GM12873 (cell line): ENCODE data around the gene ERN1.

ENCODE experiments used
- TF ChIP-seq, protein P1 (sequence below): IDR thresholded peaks from 2 replicates; pipeline ENCODE4 v1.5.1; 2012; ENCODE audit warnings: low read depth, mild to moderate bottlenecking, moderate library complexity, low read length, control low read depth; ENCODE audit not compliant: insufficient read depth; ENCODE audit errors: missing control alignments

ERN1 gene

DNA sequence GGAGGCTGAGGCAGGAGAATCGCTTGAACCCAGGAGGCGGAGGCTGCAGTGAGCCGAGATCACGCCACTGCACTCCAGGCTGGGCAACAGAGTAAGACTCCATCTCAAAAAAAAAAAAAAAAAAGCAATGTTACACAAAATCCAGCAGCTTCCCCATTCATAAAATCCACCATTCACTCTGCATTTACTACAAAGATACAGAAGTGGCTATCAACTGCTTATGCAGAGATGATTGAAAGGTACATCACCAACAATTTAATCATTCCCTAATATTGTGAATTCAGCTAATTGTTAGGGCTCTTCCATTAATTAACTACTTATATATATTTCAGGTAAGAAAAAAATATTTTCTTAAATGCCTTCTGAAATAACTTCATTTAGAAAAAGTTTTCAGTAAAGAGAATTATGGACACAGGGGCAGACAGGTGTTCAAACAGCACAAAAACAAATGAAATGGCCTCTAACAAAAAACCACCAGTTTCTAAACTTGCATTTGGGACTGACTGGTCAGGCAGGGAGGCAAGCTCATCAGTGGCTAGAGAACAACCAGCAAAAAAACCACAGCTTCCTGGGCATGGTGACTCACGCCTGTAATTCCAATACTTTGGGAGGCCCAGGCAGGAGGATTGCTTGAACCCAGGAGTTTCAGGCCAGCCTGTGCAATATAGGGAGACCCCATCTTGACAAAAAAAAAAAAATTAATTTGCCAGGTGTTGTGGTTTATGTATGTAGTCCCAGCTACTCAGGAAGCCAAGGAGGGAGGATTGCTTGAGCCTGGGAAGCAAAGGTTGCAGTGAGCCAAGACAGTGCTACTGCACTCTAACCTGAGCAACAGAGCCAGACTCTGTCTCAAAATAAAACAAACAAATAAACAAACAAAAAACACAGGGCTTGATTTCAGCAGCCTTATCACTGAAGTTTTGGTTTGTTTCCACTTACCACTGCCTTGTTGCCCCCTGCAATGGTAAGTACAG, 26.3 kb downstream of the ERN1 start:
- TF ChIP-seq, protein P1, sequence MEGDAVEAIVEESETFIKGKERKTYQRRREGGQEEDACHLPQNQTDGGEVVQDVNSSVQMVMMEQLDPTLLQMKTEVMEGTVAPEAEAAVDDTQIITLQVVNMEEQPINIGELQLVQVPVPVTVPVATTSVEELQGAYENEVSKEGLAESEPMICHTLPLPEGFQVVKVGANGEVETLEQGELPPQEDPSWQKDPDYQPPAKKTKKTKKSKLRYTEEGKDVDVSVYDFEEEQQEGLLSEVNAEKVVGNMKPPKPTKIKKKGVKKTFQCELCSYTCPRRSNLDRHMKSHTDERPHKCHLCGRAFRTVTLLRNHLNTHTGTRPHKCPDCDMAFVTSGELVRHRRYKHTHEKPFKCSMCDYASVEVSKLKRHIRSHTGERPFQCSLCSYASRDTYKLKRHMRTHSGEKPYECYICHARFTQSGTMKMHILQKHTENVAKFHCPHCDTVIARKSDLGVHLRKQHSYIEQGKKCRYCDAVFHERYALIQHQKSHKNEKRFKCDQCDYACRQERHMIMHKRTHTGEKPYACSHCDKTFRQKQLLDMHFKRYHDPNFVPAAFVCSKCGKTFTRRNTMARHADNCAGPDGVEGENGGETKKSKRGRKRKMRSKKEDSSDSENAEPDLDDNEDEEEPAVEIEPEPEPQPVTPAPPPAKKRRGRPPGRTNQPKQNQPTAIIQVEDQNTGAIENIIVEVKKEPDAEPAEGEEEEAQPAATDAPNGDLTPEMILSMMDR = no peak

DNA sequence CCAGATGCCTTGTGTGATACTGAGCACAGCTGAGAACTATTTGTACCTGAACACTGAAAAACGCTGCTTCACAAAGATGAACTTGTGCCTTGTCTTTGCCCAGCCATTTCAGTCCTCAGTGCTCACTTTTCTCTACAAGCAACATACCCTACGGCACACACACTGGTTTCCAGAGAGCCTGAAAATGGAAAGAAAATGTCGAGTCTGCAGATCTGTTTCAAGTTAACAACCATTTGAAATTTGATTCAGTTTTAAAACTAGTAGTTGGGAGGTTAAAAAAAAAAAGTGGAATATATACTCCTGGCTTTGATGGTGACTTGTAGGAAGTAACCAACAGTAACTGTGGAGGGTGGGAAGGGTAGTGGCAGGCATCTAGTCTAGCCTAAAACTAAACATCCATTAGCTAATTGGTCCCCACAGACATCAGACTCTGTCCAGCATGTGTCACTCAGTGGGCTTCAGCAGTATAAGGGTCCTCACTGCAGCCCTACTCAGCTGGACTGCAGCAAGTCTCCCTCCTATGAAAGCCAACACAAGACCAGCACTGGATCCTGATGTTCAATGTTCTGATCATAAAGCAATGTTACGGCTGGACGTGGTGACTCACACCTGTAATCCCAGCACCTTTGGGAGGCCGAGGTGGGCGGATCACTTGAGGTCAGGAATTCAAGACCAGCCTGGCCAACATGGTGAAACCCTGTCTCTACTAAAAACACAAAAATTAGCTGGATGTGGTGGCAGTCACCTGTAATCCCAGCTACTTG, 27.1 kb downstream of the ERN1 start:
- TF ChIP-seq, protein P1 = no peak

- TF ChIP-seq, protein P1 = no peak
Measured at GRCh38 chr17:64099543-64099942, 30.4 kb downstream of the ERN1 start.

GRCh38 chr17:64097196-64097936, 32.6 kb downstream of the ERN1 start:
- TF ChIP-seq, protein P1 = no peak

DNA sequence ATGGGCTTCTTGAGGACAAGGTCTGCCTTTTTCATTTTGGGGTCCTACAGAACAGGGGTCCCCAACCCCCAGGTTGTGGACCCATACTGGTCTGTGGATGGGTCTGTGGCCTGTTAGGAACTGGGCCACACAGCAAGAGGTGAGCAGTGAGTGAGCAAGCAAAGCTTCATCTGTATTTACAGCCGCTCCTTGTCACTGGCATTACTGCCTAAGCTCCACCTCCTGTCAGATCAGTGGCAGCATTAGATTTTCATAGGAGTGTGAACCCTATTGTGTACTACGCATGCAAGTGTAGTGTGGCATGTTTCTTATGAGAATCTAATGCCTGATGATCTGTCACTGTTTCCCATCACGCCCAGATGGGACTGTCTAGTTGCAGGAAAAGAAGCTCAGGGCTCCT, 33.9 kb downstream of the ERN1 start:
- TF ChIP-seq, protein P1 = no peak

DNA sequence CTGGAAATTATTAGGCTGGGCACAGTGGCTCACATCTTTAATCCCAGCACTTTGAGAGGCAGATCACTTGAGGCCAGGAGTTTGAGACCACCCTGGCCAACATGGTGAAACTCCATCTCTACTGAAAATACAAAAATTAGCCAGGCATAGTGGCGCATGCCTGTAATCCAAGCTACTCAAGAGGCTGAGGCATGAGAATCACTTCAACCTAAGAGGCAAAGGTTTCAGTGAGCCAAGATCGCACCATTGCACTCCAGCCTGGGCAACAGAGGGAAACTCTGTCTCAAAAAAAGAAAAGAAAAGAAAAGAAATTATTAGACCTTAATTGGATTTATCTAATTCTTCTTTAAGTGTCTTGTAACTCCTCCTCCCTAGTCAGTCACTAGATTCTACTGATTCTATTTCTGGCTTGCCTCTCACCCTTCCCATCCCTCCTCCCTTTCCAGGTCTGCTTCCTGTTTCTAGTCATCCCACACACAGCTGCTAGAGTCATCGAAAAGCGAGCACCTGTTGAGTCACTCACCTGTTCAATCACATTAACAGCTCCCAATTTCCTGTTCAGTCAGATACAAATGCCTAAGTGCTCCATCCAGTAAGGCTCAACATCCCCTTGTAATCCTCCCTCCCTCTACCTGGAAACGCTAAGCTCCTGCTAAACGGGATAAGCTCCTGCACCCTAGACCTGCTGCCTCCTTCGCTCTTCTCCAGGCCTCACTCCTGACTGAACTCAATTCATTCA, 34.6 kb downstream of the ERN1 start:
- TF ChIP-seq, protein P1 = no peak
